ENCODE data around the gene RPA3. TPM values are rescaled to one million over a fixed set of nuclear protein-coding genes. Genes with fewer than 3 reads are reported as not detected.

RPA3 gene
- total and polyA plus RNA-seq, 8 donors: 6.7 to 44.9 (median 28.7) TPM; not detected in 1

DNA sequence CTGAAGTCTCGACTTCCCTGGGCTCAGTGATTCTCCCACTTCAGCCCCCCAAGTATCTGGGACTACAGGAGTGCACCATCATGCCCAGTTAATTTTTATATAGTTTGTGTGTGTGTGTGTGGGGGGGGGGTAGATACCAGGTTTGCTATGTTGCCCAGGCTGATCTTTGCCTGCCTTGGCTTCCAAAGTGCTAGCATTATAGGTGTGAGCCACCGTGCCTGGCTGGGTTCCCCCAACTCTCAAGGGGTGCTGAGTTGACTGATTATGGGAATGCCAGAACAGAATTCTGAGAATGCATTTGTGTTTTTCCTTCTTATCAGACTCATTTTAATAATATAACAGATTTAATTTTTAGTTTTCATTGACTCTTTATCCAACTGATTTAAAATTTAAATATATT lies 19.5 kb downstream of the RPA3 start:
- H3K4me1 ChIP-seq: peaks cover 7 to 70% (median 41%) of the 10 kb centered on the region in 4 donors
- H3K9me3 ChIP-seq: no peaks in the 10 kb centered on the region
- intact Hi-C loops (cut with DNase I; ENCODE audit: low total_unique reads): no loop called here
- no peak overlapping the region for H3K4me3 ChIP-seq
- WGBS, 5 donors: 70 to 89% (median 78%) methylated on average over 2 of the region's 2 CpGs
- DNase-seq: no peak
- peak overlapping the region in 1 of 5 donors; percentile 46 for H3K27ac ChIP-seq
- no peaks in the 10 kb centered on the region for H3K36me3 ChIP-seq
- no peaks in the 10 kb centered on the region for H3K27me3 ChIP-seq
- no peak for TF ChIP-seq POLR2A (IDR thresholded peaks at IDR 0.05)
- no peak for TF ChIP-seq POLR2AphosphoS5 (IDR thresholded peaks at IDR 0.05)
- TF ChIP-seq EP300 (IDR thresholded peaks at IDR 0.05): no peak
- TF ChIP-seq, protein P1, sequence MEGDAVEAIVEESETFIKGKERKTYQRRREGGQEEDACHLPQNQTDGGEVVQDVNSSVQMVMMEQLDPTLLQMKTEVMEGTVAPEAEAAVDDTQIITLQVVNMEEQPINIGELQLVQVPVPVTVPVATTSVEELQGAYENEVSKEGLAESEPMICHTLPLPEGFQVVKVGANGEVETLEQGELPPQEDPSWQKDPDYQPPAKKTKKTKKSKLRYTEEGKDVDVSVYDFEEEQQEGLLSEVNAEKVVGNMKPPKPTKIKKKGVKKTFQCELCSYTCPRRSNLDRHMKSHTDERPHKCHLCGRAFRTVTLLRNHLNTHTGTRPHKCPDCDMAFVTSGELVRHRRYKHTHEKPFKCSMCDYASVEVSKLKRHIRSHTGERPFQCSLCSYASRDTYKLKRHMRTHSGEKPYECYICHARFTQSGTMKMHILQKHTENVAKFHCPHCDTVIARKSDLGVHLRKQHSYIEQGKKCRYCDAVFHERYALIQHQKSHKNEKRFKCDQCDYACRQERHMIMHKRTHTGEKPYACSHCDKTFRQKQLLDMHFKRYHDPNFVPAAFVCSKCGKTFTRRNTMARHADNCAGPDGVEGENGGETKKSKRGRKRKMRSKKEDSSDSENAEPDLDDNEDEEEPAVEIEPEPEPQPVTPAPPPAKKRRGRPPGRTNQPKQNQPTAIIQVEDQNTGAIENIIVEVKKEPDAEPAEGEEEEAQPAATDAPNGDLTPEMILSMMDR (IDR thresholded peaks at IDR 0.05): no peak

DNA sequence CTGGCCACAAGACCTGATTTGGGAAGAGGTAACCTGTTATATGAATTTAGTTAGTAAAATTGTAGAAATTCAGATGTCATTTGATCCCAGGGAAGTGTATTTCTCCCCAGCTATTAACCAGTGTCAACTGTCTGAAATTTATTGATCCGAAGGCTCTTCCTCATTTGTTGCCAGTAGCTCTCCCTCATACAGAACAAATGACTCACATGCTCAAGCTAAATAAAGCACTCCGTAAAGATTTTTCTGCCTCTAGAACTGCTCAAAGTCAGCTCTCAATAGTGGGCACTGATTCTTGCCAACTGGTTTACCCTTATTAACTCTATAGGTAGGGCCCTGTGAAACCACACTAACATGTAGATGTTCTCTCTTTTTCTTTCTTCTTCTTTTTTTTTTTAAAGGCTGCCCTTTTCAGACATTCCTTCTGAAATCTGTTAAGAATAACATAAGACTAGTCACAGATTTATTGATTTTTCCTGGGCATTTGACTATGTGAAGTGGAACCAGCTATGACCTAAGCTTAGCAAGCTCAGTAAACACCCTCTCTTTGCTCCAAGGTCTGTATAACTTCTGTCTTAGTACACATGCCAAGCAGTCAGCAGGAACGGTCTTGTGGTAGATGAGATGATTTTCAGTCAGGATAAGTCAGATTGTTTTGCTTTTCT lies 21.8 kb downstream of the RPA3 start:
- Histone ChIP-seq H3K4me1 (peaks cover 7 to 62% (median 39%) of the 10 kb centered on the region in 4 donors), H3K9me3 (no peaks in the 10 kb centered on the region), H3K27ac (peak overlapping the region in 4 of 5 donors; percentile 16 to 67 (median 42)), H3K27me3 (no peaks in the 10 kb centered on the region), H3K4me3 (no peak overlapping the region), H3K36me3 (no peaks in the 10 kb centered on the region)
- DNase-seq: peak in 1 of 2 donors; percentile 45
- 36 to 52% (median 47%) methylated on average over 3 of the region's 3 CpGs for WGBS, 5 donors
- intact Hi-C loops (cut with DNase I; ENCODE audit: low total_unique reads): no loop called here
- TF ChIP-seq EP300 (IDR thresholded peaks at IDR 0.05) (no peak), POLR2AphosphoS5 (IDR thresholded peaks at IDR 0.05) (no peak), POLR2A (IDR thresholded peaks at IDR 0.05) (no peak)
- TF ChIP-seq, protein P1 (IDR thresholded peaks at IDR 0.05): no peak

DNA sequence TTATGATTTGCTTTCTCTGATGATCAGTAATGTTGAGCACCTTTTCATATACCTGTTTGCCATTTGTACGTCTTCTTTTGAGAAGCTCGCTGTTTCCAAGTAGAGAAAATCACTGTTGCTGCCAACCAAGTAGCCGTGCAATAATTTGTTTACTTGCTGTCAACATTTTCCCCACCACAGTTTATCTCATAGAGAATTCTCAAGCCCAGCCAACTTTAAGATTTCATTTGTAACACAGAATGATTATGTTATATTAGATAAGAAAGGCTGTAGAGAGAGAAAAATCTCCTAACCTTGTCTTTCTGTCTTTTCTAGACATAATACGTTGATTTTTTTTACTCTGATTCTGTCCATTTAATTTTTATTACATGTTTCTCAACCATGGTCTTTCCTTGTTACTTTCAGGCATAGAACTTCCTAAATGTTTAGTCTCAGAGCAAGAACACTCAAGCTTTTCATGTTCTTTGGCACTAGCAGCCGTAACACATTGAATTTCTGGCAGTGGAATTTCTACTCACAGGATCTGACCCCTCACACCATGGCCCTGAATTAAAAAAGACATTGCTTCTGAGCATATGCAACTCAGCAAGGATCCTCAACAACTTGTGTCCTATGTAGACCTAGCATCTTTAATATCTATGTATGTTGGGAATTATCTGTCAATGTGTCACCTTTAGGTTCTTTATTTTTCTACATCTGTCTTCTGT lies 23.1 kb downstream of the RPA3 start:
- H3K4me3 ChIP-seq: no peak overlapping the region
- TF ChIP-seq POLR2AphosphoS5 (IDR thresholded peaks at IDR 0.05) (no peak), POLR2A (IDR thresholded peaks at IDR 0.05) (no peak), EP300 (IDR thresholded peaks at IDR 0.05) (no peak)
- TF ChIP-seq, protein P1 (IDR thresholded peaks at IDR 0.05): no peak
- H3K4me1 ChIP-seq: peaks cover 7 to 62% (median 37%) of the 10 kb centered on the region in 4 donors
- intact Hi-C loops (cut with DNase I; ENCODE audit: low total_unique reads): no loop called here
- H3K9me3 ChIP-seq: no peaks in the 10 kb centered on the region
- WGBS, 5 donors: 25 to 50% (median 29%) methylated on average over 5 of the region's 5 CpGs
- DNase-seq: peak in 1 of 2 donors; percentile 37
- no peaks in the 10 kb centered on the region for H3K36me3 ChIP-seq
- peak overlapping the region in 4 of 5 donors; percentile 15 to 59 (median 48) for H3K27ac ChIP-seq
- H3K27me3 ChIP-seq: no peaks in the 10 kb centered on the region

DNA sequence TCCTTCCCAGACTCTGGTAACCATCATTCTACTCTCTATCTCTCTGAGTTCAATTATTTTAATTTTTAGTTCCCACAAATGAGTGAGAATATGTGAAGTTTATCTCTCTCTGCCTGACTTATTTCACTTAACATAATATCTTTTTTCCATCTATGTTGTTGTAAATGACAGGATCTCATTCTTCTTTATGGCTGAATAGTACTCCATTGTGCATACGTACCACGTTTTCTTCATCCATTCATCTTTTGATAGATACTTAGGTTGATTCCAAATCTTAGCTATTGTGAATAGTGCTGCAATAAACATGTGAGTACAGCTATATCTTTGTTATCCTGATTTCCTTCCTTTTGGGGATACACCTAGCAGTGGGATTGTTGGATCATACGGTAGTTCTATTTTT lies 23.9 kb downstream of the RPA3 start:
- DNase-seq: no peak
- Histone ChIP-seq H3K4me3 (no peak overlapping the region), H3K4me1 (peaks cover 7 to 56% (median 34%) of the 10 kb centered on the region in 4 donors), H3K27ac (peak overlapping the region in 1 of 5 donors; percentile 55), H3K36me3 (no peaks in the 10 kb centered on the region), H3K27me3 (no peaks in the 10 kb centered on the region), H3K9me3 (no peaks in the 10 kb centered on the region)
- TF ChIP-seq EP300 (IDR thresholded peaks at IDR 0.05): no peak
- no peak for TF ChIP-seq POLR2AphosphoS5 (IDR thresholded peaks at IDR 0.05)
- TF ChIP-seq, protein P1 (IDR thresholded peaks at IDR 0.05): no peak
- TF ChIP-seq POLR2A (IDR thresholded peaks at IDR 0.05): no peak
- WGBS, 5 donors: 83 to 88% (median 85%) methylated on average over 3 of the region's 3 CpGs
- intact Hi-C loops (cut with DNase I; ENCODE audit: low total_unique reads): no loop called here

Measured in stomach (tissue), 9 donors.